GM19467 (cell line): Measurements from ENCODE around the gene SRD5A2.
"Not testable (repeated sequence)": the region's sequence is repeated elsewhere in the genome, so short reads cannot be mapped to it uniquely, and the experiment has no call there.

Experiments
- ATAC-seq: cut with Tn5 transposase; IDR thresholded peaks from one replicate; pipeline ENCODE4 v1.9.1; 2021; ENCODE audit warnings: mild to moderate bottlenecking, moderate library complexity; ENCODE audit not compliant: unreplicated experiment

SRD5A2 gene

GRCh38 chr2:31534636-31535035 lies 46.1 kb downstream of the SRD5A2 start:
- ATAC-seq: no peak

- no peak for ATAC-seq
Observed at GRCh38 chr2:31533036-31533435, 47.7 kb downstream of the SRD5A2 start.

- ATAC-seq: no peak
Observed at GRCh38 chr2:31531101-31531500, 49.6 kb downstream of the SRD5A2 start.

- ATAC-seq: no peak
Observed at GRCh38 chr2:31529256-31529655, 51.5 kb downstream of the SRD5A2 start.

GRCh38 chr2:31528823-31529222 lies 51.9 kb downstream of the SRD5A2 start:
- ATAC-seq: no peak

GRCh38 chr2:31526946-31527732 lies 53.6 kb downstream of the SRD5A2 start:
- ATAC-seq: no peak

GRCh38 chr2:31525876-31526275 lies 54.9 kb downstream of the SRD5A2 start:
- no peak for ATAC-seq

- no peak for ATAC-seq
Observed at GRCh38 chr2:31524592-31524991, 56.1 kb downstream of the SRD5A2 start.

- no peak for ATAC-seq
Observed at GRCh38 chr2:31523871-31524492, 56.8 kb downstream of the SRD5A2 start.

- ATAC-seq: no peak
Observed at GRCh38 chr2:31522786-31523185, 58.0 kb downstream of the SRD5A2 start.

GRCh38 chr2:31517442-31518203 lies 63.1 kb downstream of the SRD5A2 start:
- ATAC-seq: no peak

GRCh38 chr2:31515586-31515985 lies 65.2 kb downstream of the SRD5A2 start:
- ATAC-seq: no peak

- ATAC-seq: no peak
Observed at GRCh38 chr2:31513553-31513952, 67.2 kb downstream of the SRD5A2 start.

GRCh38 chr2:31511376-31511775 lies 69.4 kb downstream of the SRD5A2 start:
- ATAC-seq: no peak

- ATAC-seq: no peak
Observed at GRCh38 chr2:31505111-31505510, 75.6 kb downstream of the SRD5A2 start.

GRCh38 chr2:31504311-31504710 lies 76.4 kb downstream of the SRD5A2 start:
- no peak for ATAC-seq

GRCh38 chr2:31496451-31496874 lies 84.3 kb downstream of the SRD5A2 start:
- not testable (repeated sequence) for ATAC-seq

GRCh38 chr2:31489339-31489738 lies 91.4 kb downstream of the SRD5A2 start:
- not testable (repeated sequence) for ATAC-seq

GRCh38 chr2:31483246-31483645 lies 97.5 kb downstream of the SRD5A2 start:
- no peak for ATAC-seq

- no peak for ATAC-seq
Observed at GRCh38 chr2:31476511-31477180, 104.1 kb downstream of the SRD5A2 start.

GRCh38 chr2:31475692-31476091 lies 105.0 kb downstream of the SRD5A2 start:
- ATAC-seq: no peak
